SK-N-MC (cell line): ENCODE measurements around the gene ECHS1.

Source experiments
- EZH2 ChIP-seq: fragments of 200-600 bp; sonication (generic); IDR thresholded peaks from one replicate; pipeline ENCODE4 v1.6.1; 2017; ENCODE audit warnings: antibody characterized with exemption
- FOXP2 ChIP-seq: optimal IDR thresholded peaks from 2 replicates; pipeline ENCODE3; 2011; ENCODE audit warnings: mild to moderate bottlenecking, moderate library complexity; ENCODE audit not compliant: insufficient read depth; ENCODE audit errors: extremely low read length, control extremely low read depth
- POLR2AphosphoS5 ChIP-seq: IDR thresholded peaks from 2 replicates; pipeline ENCODE4 v1.6.1; 2012; ENCODE audit warnings: mild to moderate bottlenecking, low read depth, low read length, borderline replicate concordance

GRCh38 chr10:133362846-133363245, 10.3 kb downstream of the ECHS1 start:
- no peak for TF ChIP-seq EZH2
- no peak for TF ChIP-seq POLR2AphosphoS5
- no peak for TF ChIP-seq FOXP2
